CD4-positive, alpha-beta T cell treated with Interleukin-4 for 1 hour (primary cell): ENCODE data around the gene CAMK2N2.

Experiments
- DNase-seq, 2 donors: peaks; one replicate each; pipeline ENCODE4 v3.0.0-alpha.2; 2020 to 2022

The CAMK2N2 gene

GRCh38 chr3:184211297-184211696 is 50.1 kb downstream of the CAMK2N2 start:
- no peak for DNase-seq
